ENCODE data around the gene CYGB.

DNA sequence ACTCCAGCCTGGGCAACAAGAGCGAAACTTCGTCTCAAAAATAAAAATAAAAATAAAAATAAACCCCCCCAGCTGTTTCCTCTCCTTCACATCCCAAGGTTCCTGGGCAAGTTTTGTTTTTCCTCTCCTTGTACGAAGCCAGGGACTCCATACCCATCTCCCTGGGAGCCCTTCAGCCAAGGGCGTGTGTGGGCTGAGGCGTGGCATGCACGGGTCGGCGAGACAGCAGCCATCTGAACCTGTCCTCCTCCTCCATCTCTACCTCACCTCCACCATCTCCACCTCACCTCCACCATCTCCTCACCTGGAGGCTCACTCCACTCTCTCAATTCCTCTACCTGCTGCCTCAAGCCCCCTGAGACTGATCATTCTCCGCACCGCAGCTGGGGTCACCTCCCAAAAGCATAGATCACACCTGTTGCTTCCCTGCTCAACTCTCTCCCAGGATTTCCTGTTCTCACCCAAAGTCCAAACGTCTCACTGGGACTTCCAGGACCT lies 53.2 kb downstream of the CYGB start:
- TF ChIP-seq POLR2AphosphoS5 (IDR thresholded peaks at IDR 0.05; ENCODE audit: borderline replicate concordance, low read depth, low read length) (no peak), EZH2 (IDR thresholded peaks at IDR 0.05) (no peak)
